ENCODE results near the gene DXO.
"Not testable (repeated sequence)": the region's sequence is repeated elsewhere in the genome, so short reads cannot be mapped to it uniquely, and the experiment has no call there.

DNA sequence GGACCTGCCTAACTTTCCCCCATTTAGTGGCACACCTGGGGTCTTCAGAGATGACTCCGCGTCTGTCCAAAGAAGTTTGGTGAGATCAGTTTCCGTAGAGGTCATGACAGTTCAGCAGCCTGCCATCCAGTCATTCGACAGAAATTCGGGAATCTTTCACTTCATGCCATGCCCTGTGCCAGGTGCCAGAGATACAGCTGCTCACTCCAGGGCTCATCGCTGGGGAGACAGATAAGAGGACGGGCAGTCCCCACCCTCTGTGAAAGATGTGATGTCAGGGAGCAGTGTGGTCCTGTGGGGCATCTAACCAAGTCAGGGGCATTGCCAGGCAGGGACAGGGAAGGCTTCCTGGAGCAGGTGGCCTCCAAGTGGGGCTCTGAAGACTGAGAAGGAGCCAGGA is 31.4 kb upstream of the DXO start:
- TF ChIP-seq, protein P1, sequence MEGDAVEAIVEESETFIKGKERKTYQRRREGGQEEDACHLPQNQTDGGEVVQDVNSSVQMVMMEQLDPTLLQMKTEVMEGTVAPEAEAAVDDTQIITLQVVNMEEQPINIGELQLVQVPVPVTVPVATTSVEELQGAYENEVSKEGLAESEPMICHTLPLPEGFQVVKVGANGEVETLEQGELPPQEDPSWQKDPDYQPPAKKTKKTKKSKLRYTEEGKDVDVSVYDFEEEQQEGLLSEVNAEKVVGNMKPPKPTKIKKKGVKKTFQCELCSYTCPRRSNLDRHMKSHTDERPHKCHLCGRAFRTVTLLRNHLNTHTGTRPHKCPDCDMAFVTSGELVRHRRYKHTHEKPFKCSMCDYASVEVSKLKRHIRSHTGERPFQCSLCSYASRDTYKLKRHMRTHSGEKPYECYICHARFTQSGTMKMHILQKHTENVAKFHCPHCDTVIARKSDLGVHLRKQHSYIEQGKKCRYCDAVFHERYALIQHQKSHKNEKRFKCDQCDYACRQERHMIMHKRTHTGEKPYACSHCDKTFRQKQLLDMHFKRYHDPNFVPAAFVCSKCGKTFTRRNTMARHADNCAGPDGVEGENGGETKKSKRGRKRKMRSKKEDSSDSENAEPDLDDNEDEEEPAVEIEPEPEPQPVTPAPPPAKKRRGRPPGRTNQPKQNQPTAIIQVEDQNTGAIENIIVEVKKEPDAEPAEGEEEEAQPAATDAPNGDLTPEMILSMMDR (IDR thresholded peaks at IDR 0.05; ENCODE audit: low read depth, low read length, missing input control), result not testable (repeated sequence)
- TF ChIP-seq GABPA (IDR thresholded peaks at IDR 0.05 in 1 of 2, conservative IDR thresholded peaks at IDR 0.05 in 1 of 2), result not testable (repeated sequence)
- TF ChIP-seq, protein P2, sequence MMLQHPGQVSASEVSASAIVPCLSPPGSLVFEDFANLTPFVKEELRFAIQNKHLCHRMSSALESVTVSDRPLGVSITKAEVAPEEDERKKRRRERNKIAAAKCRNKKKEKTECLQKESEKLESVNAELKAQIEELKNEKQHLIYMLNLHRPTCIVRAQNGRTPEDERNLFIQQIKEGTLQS (IDR thresholded peaks at IDR 0.05), result not testable (repeated sequence)
